ENCODE results near the gene PRADC1.
"Not testable (repeated sequence)": the region's sequence is repeated elsewhere in the genome, so short reads cannot be mapped to it uniquely, and the experiment has no call there.

The PRADC1 gene

DNA sequence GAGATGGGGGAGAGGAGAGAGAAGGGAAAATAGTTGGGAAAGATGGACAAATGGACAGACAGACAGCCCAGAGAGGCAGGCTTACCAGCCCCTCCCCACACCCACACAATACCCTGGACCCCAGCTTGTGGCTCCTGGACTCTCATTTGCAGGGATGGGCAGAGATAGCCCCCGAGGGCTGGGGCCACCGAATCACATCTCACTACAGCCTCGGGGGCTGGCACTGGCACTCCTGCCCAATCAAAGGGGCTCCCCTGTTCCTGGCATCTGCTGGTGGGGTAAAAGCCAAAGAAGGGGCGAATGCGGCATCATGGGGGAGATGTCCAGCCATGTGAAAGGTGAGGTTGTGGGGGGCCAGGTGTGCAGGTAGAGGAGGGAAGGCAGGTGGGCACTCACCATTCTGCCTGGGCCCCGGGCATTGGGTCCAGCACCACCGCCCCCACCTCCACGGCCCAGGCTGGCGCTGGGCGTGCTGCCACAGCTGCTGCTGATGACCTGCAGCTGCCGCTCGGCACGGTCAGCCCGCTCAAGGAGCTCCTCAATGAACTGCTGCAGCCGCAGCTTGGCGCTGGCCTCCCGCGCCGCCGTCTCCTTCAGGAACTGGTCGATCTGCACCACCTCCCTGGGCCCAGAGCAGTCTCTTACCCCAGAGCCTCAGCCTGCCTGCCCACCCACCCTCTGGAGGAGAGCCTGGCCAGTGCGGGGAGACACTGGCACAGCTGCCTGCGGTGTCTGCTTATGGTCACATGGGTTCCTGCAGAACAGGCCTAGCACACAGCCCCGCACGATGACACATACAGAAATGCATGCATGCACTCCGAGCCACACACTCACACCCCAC lies 33.2 kb upstream of the PRADC1 start:
- TF ChIP-seq Cebpa-rat (IDR thresholded peaks at IDR 0.05), result no peak
- H3K9me3 ChIP-seq (replicated peaks in 1 of 11), result no peaks in the 10 kb centered on the region
- H3K27me3 ChIP-seq, result no peaks in the 10 kb centered on the region
- H3K4me1 ChIP-seq, result peaks cover 0 to 6% (median 0%) of the 10 kb centered on the region in 10 experiments; a peak in 2 of 20 replicates
- no peak overlapping the region for H3K4me2 ChIP-seq
- H4K20me1 ChIP-seq, result peaks cover 47 to 98% (median 85%) of the 10 kb centered on the region in 11 experiments; a peak in 21 of 22 replicates
- peaks cover 95 to 100% (median 99%) of the 10 kb centered on the region in 11 experiments for H3K36me3 ChIP-seq
- no peak overlapping the region for H3K9ac ChIP-seq
- no peak overlapping the region for H3K27ac ChIP-seq
- H3K4me3 ChIP-seq, result no peak overlapping the region

DNA sequence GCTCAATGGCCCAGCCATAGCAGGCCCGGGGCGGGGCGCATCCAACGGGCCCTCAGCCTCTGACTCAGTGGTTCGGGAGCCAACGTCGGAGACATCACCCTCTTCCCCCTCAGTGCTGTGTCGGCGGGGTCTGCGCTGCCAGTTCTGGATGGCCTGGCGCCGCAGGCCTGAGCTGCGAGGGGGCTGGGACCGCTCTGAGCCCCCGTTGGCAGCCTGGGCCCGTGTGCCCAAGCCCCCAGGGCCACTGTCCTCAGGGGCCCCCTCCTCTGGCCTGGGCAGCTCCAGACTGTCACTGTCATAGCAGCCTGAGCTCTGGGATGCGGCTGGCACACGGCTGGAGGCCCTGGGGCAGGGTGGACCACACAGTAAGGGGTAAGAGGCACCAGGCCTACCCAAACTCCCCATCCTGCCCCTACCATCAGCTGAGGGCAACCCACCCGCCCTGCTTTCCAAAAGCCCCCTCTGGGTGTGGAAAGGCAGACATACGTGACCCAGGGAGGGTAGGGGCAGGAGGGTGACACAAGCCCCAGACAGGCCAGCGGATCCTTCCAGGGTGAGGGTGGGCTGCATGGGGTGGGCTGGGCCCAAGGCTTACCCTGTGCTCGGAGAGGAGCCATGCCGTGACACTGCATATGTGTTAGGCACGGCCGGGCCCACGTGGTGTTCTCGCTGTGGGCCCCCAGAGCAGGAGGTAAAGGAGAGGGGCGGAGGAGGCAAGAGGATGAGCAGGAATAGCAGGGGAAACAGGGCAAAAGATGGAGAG lies 32.4 kb upstream of the PRADC1 start:
- Histone ChIP-seq H3K36me3 (peaks cover 92 to 100% (median 99%) of the 10 kb centered on the region in 11 experiments), H3K9me3 (replicated peaks in 1 of 11) (no peaks in the 10 kb centered on the region), H3K27me3 (no peaks in the 10 kb centered on the region), H4K20me1 (peaks cover 40 to 98% (median 85%) of the 10 kb centered on the region in 11 experiments; a peak in 21 of 22 replicates), H3K4me2 (no peak overlapping the region), H3K9ac (no peak overlapping the region), H3K27ac (no peak overlapping the region), H3K4me3 (no peak overlapping the region), H3K4me1 (peaks cover 0 to 5% (median 1%) of the 10 kb centered on the region in 10 experiments; a peak in 5 of 20 replicates)
- TF ChIP-seq Cebpa-rat (IDR thresholded peaks at IDR 0.05), result no peak

DNA sequence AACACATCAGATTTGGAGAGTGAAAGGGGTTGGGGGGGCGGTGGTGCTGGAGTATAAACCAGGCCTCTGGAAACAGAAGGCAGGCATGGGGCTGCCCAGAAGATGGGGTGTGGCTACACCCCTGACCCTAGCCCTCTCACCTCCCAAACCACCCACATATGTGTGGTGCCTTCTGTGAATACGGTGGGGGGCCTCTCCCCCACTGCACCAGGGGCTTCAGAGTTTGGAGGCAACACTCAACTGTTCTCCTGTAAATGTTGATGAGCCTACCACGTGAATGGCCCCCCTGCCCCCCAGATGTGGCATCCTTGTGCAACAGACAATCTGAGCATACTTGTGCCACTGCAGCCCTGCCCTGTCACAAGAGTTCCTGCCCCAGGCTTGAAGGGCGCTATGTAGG lies 31.7 kb upstream of the PRADC1 start:
- H3K27me3 ChIP-seq, result no peaks in the 10 kb centered on the region

GRCh38 chr2:73264332-73264606 lies 31.2 kb upstream of the PRADC1 start:
- Histone ChIP-seq H3K36me3 (peaks cover 93 to 100% (median 100%) of the 10 kb centered on the region in 11 experiments), H4K20me1 (peaks cover 31 to 98% (median 82%) of the 10 kb centered on the region in 11 experiments; a peak in 21 of 22 replicates), H3K27me3 (no peaks in the 10 kb centered on the region), H3K9ac (no peak overlapping the region), H3K4me1 (peaks cover 0 to 6% (median 2%) of the 10 kb centered on the region in 10 experiments; a peak in 6 of 20 replicates), H3K4me3 (no peak overlapping the region), H3K27ac (no peak overlapping the region), H3K4me2 (no peak overlapping the region), H3K9me3 (replicated peaks in 1 of 11) (no peaks in the 10 kb centered on the region)
- no peak for TF ChIP-seq Cebpa-rat (IDR thresholded peaks at IDR 0.05)

More for the DNA sequence above, 31.7 kb upstream of the PRADC1 start:
- no peak overlapping the region for H3K4me3 ChIP-seq
- H3K4me1 ChIP-seq, result peaks cover 0 to 6% (median 2%) of the 10 kb centered on the region in 10 experiments; a peak in 5 of 20 replicates
- no peak overlapping the region for H3K27ac ChIP-seq
- H3K9me3 ChIP-seq (replicated peaks in 1 of 11), result no peaks in the 10 kb centered on the region
- H4K20me1 ChIP-seq, result peaks cover 35 to 98% (median 83%) of the 10 kb centered on the region in 11 experiments; a peak in 21 of 22 replicates
- no peak overlapping the region for H3K9ac ChIP-seq
- H3K4me2 ChIP-seq, result no peak overlapping the region
- no peak for TF ChIP-seq Cebpa-rat (IDR thresholded peaks at IDR 0.05)
- H3K36me3 ChIP-seq, result peaks cover 93 to 100% (median 99%) of the 10 kb centered on the region in 11 experiments

GRCh38 chr2:73263540-73264331 lies 30.7 kb upstream of the PRADC1 start:
- TF ChIP-seq Cebpa-rat (IDR thresholded peaks at IDR 0.05), result no peak
- Histone ChIP-seq H3K27me3 (no peaks in the 10 kb centered on the region), H3K9ac (no peak overlapping the region; a peak in 1 of 22 replicates), H3K4me3 (no peak overlapping the region), H4K20me1 (peaks cover 28 to 98% (median 79%) of the 10 kb centered on the region in 11 experiments; a peak in 21 of 22 replicates), H3K4me2 (no peak overlapping the region), H3K36me3 (peaks cover 93 to 100% (median 100%) of the 10 kb centered on the region in 11 experiments), H3K9me3 (replicated peaks in 1 of 11) (no peaks in the 10 kb centered on the region), H3K4me1 (peaks cover 0 to 12% (median 3%) of the 10 kb centered on the region in 10 experiments; a peak in 13 of 20 replicates), H3K27ac (no peak overlapping the region)

GRCh38 chr2:73262691-73263429 lies 29.8 kb upstream of the PRADC1 start:
- Histone ChIP-seq H4K20me1 (peaks cover 19 to 98% (median 79%) of the 10 kb centered on the region in 11 experiments; a peak in 21 of 22 replicates), H3K4me1 (peaks cover 6 to 21% (median 11%) of the 10 kb centered on the region in 10 experiments; a peak in 18 of 20 replicates), H3K36me3 (peaks cover 92 to 100% (median 99%) of the 10 kb centered on the region in 11 experiments)
- H3K27me3 ChIP-seq; H3K4me3 ChIP-seq; H3K9me3 ChIP-seq (replicated peaks in 1 of 11); H3K4me2 ChIP-seq; H3K27ac ChIP-seq; H3K9ac ChIP-seq: not testable (repeated sequence)

DNA sequence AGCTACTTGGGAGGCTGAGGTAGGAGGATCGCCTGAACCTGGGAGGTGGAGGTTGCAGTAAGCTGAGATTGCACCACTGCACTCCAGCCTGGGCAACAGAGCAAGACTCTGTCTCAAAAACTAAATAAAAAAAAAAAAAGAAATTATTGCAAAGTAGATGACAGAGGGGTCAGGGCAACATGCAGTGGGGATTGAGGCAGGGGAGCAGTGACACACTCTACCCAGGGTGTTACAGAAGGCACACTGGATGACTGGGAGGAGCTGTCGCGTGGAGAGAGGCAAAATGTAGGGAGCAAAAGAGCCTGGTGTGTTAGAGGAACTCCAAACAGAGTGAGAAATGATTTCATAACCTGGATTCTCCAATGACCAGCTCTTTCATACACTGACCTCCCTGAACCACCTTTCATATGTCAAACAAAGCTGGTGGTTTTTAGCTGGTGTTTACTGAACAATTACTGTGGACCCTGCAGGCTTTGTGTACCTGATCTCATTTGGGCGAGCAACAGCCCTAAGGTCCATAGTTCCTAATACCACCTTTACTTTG lies 29.1 kb upstream of the PRADC1 start:
- H3K4me3 ChIP-seq, result no peak overlapping the region
- H3K27ac ChIP-seq, result no peak overlapping the region
- no peak overlapping the region for H3K4me2 ChIP-seq
- H3K4me1 ChIP-seq, result peaks cover 9 to 27% (median 16%) of the 10 kb centered on the region in 10 experiments; a peak in 18 of 20 replicates
- H3K9me3 ChIP-seq (replicated peaks in 1 of 11), result no peaks in the 10 kb centered on the region
- peaks cover 85 to 100% (median 93%) of the 10 kb centered on the region in 11 experiments for H3K36me3 ChIP-seq
- peaks cover 17 to 98% (median 79%) of the 10 kb centered on the region in 11 experiments; a peak in 21 of 22 replicates for H4K20me1 ChIP-seq
- TF ChIP-seq Cebpa-rat (IDR thresholded peaks at IDR 0.05), result no peak
- H3K27me3 ChIP-seq, result no peaks in the 10 kb centered on the region
- no peak overlapping the region for H3K9ac ChIP-seq

Measured in BLaER1 treated with 17β-estradiol and CSF1 and Interleukin-3, amounts not matched to agents 10 nM and 100 nM (cell line).